ENCODE data around the gene LDLRAD2.

GRCh38 chr1:21852282-21853130 is 40.4 kb downstream of the LDLRAD2 start:
- TF ChIP-seq MAX (IDR thresholded peaks at IDR 0.05) (no peak), EGR1 (IDR thresholded peaks at IDR 0.05; ENCODE audit: low read depth in 2 of 2) (no peak), CTCF (IDR thresholded peaks at IDR 0.05; ENCODE audit: low read depth, low read length, missing input control) (no peak), ATF3 (IDR thresholded peaks at IDR 0.05) (no peak), REST (IDR thresholded peaks at IDR 0.05) (no peak), SP1 (IDR thresholded peaks at IDR 0.05) (no peak), TAF1 (conservative IDR thresholded peaks at IDR 0.05) (no peak), RAD21 (IDR thresholded peaks at IDR 0.05) (no peak), HNF4A (conservative IDR thresholded peaks at IDR 0.05) (no peak), FOXA1 (IDR thresholded peaks at IDR 0.05) (no peak), YY1 (IDR thresholded peaks at IDR 0.05) (no peak)
